Spinal cord (tissue), 10 donors: ENCODE results near the gene TDG. TPM values are rescaled to one million over a fixed set of nuclear protein-coding genes. Genes with fewer than 3 reads are reported as not detected.

Source experiments
- DNase-seq, 6 donors: peaks; one replicate each; pipeline versions ENCODE4 v3.0.0 to v3.0.0-alpha.2; 2013 to 2015; ENCODE audit warnings: low spot score in 6 of 6, low read depth in 4 of 6
- H3K27ac ChIP-seq: one replicate; pipeline ENCODE4 v1.5.1; 2013; ENCODE audit warnings: low read depth, low read length, control low read depth
- H3K27me3 ChIP-seq: one replicate; pipeline ENCODE4 v1.6.1; 2013; ENCODE audit warnings: low read length; ENCODE audit not compliant: control insufficient read depth, insufficient read depth
- H3K36me3 ChIP-seq: one replicate; pipeline ENCODE4 v1.6.1; 2013; ENCODE audit warnings: low read length; ENCODE audit not compliant: control insufficient read depth, insufficient read depth
- H3K4me1 ChIP-seq: one replicate; pipeline ENCODE4 v1.6.1; 2013; ENCODE audit warnings: low read length; ENCODE audit not compliant: control insufficient read depth, insufficient read depth
- H3K4me3 ChIP-seq: one replicate; pipeline ENCODE4 v1.5.1; 2013; ENCODE audit warnings: low read depth, low read length, control low read depth
- H3K9me3 ChIP-seq: one replicate; pipeline ENCODE4 v1.6.1; 2013; ENCODE audit warnings: low read length; ENCODE audit not compliant: control insufficient read depth, insufficient read depth
- WGBS: methylation state at CpG from one replicate; pipeline ENCODE4 v1.1.5; 2013; ENCODE audit warnings: missing lambda C conversion rate; ENCODE audit not compliant: insufficient coverage; 5-methylcytosine and 5-hydroxymethylcytosine counted together
- polyA plus RNA-seq, 2 donors: library from polyadenylated mRNA; unstranded; fragments of 120-200 nt; gene quantifications; one replicate each; pipeline ENCODE4 v1.2.1, GENCODE V29; 2013; ENCODE audit not compliant: insufficient read length in 2 of 2
- total RNA-seq, 2 donors: library from RNA; depleted of rRNA in 1 of 2; stranded (reverse); fragments of 120-200 nt in 1 of 2; fragments of >200 nt in 1 of 2; gene quantifications; one replicate each; pipeline versions ENCODE4 v1.2.3 to v1.2.4, GENCODE V29; 2013 to 2014
- donor health status: healthy.

TDG gene
- total and polyA plus RNA-seq, 4 donors, result 29.5 to 34.4 (median 30.1) TPM

GRCh38 chr12:103978384-103978982, 12.8 kb downstream of the TDG start:
- no peaks in the 10 kb centered on the region for H3K4me1 ChIP-seq
- H3K36me3 ChIP-seq, result peaks cover 27% of the 10 kb centered on the region
- H3K9me3 ChIP-seq, result no peaks in the 10 kb centered on the region
- H3K27me3 ChIP-seq, result no peaks in the 10 kb centered on the region
- no peak for DNase-seq
- H3K4me3 ChIP-seq, result no peak overlapping the region
- no peak overlapping the region for H3K27ac ChIP-seq
- 94% methylated on average over 4 of the region's 4 CpGs for WGBS

- no peak overlapping the region for H3K27ac ChIP-seq
- H3K27me3 ChIP-seq, result no peaks in the 10 kb centered on the region
- H3K4me1 ChIP-seq, result no peaks in the 10 kb centered on the region
- no peak for DNase-seq
- no peak overlapping the region for H3K4me3 ChIP-seq
- WGBS, result no CpG with 5 or more reads among the region's 2 CpGs
- peaks cover 24% of the 10 kb centered on the region for H3K36me3 ChIP-seq
- H3K9me3 ChIP-seq, result no peaks in the 10 kb centered on the region
Observed at GRCh38 chr12:103986829-103987228, 21.2 kb downstream of the TDG start.

- Histone ChIP-seq H3K27me3 (no peaks in the 10 kb centered on the region), H3K36me3 (no peaks in the 10 kb centered on the region), H3K4me3 (no peak overlapping the region), H3K27ac (no peak overlapping the region), H3K9me3 (no peaks in the 10 kb centered on the region), H3K4me1 (no peaks in the 10 kb centered on the region)
- WGBS, result 82% methylated on average over 4 of the region's 4 CpGs
- no peak for DNase-seq
Observed at GRCh38 chr12:103994235-103994634, 28.6 kb downstream of the TDG start.

- H3K36me3 ChIP-seq, result no peaks in the 10 kb centered on the region
- no peaks in the 10 kb centered on the region for H3K27me3 ChIP-seq
- no peaks in the 10 kb centered on the region for H3K4me1 ChIP-seq
- H3K27ac ChIP-seq, result no peak overlapping the region
- no peak for DNase-seq
- no peaks in the 10 kb centered on the region for H3K9me3 ChIP-seq
- no peak overlapping the region for H3K4me3 ChIP-seq
- WGBS, result 75% methylated on average over 1 of the region's 5 CpGs
Observed at GRCh38 chr12:103996595-103996994, 30.9 kb downstream of the TDG start.

GRCh38 chr12:103997286-103997900, 31.7 kb downstream of the TDG start:
- Histone ChIP-seq H3K36me3 (no peaks in the 10 kb centered on the region), H3K27ac (no peak overlapping the region), H3K4me3 (no peak overlapping the region), H3K27me3 (no peaks in the 10 kb centered on the region), H3K4me1 (no peaks in the 10 kb centered on the region), H3K9me3 (no peaks in the 10 kb centered on the region)
- WGBS, result 74% methylated on average over 9 of the region's 16 CpGs
- DNase-seq, result peak in 1 of 6 donors; percentile 29

GRCh38 chr12:103998976-103999375, 33.3 kb downstream of the TDG start:
- H3K9me3 ChIP-seq, result no peaks in the 10 kb centered on the region
- no peak overlapping the region for H3K4me3 ChIP-seq
- no peaks in the 10 kb centered on the region for H3K4me1 ChIP-seq
- H3K27me3 ChIP-seq, result no peaks in the 10 kb centered on the region
- peak in 1 of 6 donors; percentile 64 for DNase-seq
- no peaks in the 10 kb centered on the region for H3K36me3 ChIP-seq
- WGBS, result 69% methylated on average over 5 of the region's 5 CpGs
- no peak overlapping the region for H3K27ac ChIP-seq

GRCh38 chr12:104000807-104001434, 35.2 kb downstream of the TDG start:
- H3K9me3 ChIP-seq, result no peaks in the 10 kb centered on the region
- no peaks in the 10 kb centered on the region for H3K27me3 ChIP-seq
- no peaks in the 10 kb centered on the region for H3K36me3 ChIP-seq
- 60% methylated on average over 1 of the region's 3 CpGs for WGBS
- no peak overlapping the region for H3K27ac ChIP-seq
- no peak overlapping the region for H3K4me3 ChIP-seq
- no peak for DNase-seq
- no peaks in the 10 kb centered on the region for H3K4me1 ChIP-seq

GRCh38 chr12:104002686-104003085, 37.0 kb downstream of the TDG start:
- H3K9me3 ChIP-seq, result no peaks in the 10 kb centered on the region
- WGBS, result 93% methylated on average over 2 of the region's 3 CpGs
- no peak for DNase-seq
- H3K27ac ChIP-seq, result no peak overlapping the region
- no peaks in the 10 kb centered on the region for H3K4me1 ChIP-seq
- H3K4me3 ChIP-seq, result no peak overlapping the region
- no peaks in the 10 kb centered on the region for H3K27me3 ChIP-seq
- no peaks in the 10 kb centered on the region for H3K36me3 ChIP-seq

- DNase-seq, result no peak
- Histone ChIP-seq H3K4me3 (no peak overlapping the region), H3K36me3 (no peaks in the 10 kb centered on the region), H3K4me1 (no peaks in the 10 kb centered on the region), H3K27me3 (no peaks in the 10 kb centered on the region), H3K27ac (no peak overlapping the region), H3K9me3 (no peaks in the 10 kb centered on the region)
- WGBS, result no CpG with 5 or more reads among the region's 2 CpGs
Observed at GRCh38 chr12:104003596-104003995, 37.9 kb downstream of the TDG start.

- DNase-seq, result no peak
- H3K27me3 ChIP-seq, result no peaks in the 10 kb centered on the region
- no peak overlapping the region for H3K4me3 ChIP-seq
- H3K36me3 ChIP-seq, result no peaks in the 10 kb centered on the region
- no peaks in the 10 kb centered on the region for H3K4me1 ChIP-seq
- no peak overlapping the region for H3K27ac ChIP-seq
- no CpG with 5 or more reads among the region's 3 CpGs for WGBS
- H3K9me3 ChIP-seq, result no peaks in the 10 kb centered on the region
Observed at GRCh38 chr12:104006929-104007328, 41.3 kb downstream of the TDG start.
